Right cardiac atrium (tissue), 5 donors: ENCODE results near the gene LRRC55. TPM values are rescaled to one million over a fixed set of nuclear protein-coding genes. Genes with fewer than 3 reads are reported as not detected.

Source experiments
- ATAC-seq, 2 donors: fragments of 200-7000 bp; cut with Tn5 transposase; one replicate each; pipeline versions ENCODE4 v1.8.0 to v1.9.1; 2020; ENCODE audit warnings: moderate library complexity in 2 of 2, mild to moderate bottlenecking in 1 of 2
- DNase-seq, 3 donors: peaks; one replicate each; pipeline ENCODE4 v3.0.0-alpha.2; 2020
- H3K27ac ChIP-seq: one replicate; pipeline ENCODE4 v1.5.1; 2013; ENCODE audit warnings: mild to moderate bottlenecking, low read length, control low read depth, moderate library complexity
- H3K27me3 ChIP-seq: one replicate; pipeline ENCODE4 v1.6.1; 2013; ENCODE audit not compliant: control insufficient read depth, insufficient read depth
- H3K4me1 ChIP-seq: one replicate; pipeline ENCODE4 v1.6.1; 2013; ENCODE audit warnings: low read length; ENCODE audit not compliant: control insufficient read depth, insufficient read depth
- H3K4me3 ChIP-seq: one replicate; pipeline ENCODE4 v1.5.1; 2013; ENCODE audit warnings: low read length, control low read depth
- H3K9me3 ChIP-seq: one replicate; pipeline ENCODE4 v1.6.1; 2013; ENCODE audit warnings: low read length; ENCODE audit not compliant: control insufficient read depth
- WGBS: extraction: QIAGEN DNeasy Blood & Tissue Kit; methylation state at CpG from one replicate; pipeline ENCODE4 v1.1.7; 2013; 5-methylcytosine and 5-hydroxymethylcytosine counted together
- intact Hi-C, 4 donors: fragments of 100-400 bp; cut with DNase I; formaldehyde crosslinking; loops; one replicate each; pipeline versions ENCODE4 v1.11.0 to v1.14.0; 2022 to 2023
- long read RNA-seq, 4 donors: library from polyadenylated mRNA; unstranded; transcript quantifications; one replicate each; pipeline ENCODE4 v2.0.0, GENCODE V29; 2020 to 2021
- polyA plus RNA-seq: library from polyadenylated mRNA; stranded (reverse); fragments of 200-250 nt; gene quantifications from one replicate; pipeline ENCODE4 v1.2.3, GENCODE V29; 2013
- total RNA-seq, 4 donors: library from RNA; stranded (reverse); fragmentation: NEBNext Ultra II Directional; extraction: Animal tissue kit (Norgen Biotek cat#: 25700); gene quantifications; one replicate each; pipeline ENCODE4 v1.2.1, GENCODE V29; 2021
- donor health status: healthy with polysubstance abuse.
- donor health status: DM: no; HTN: yes; CAD: no.
- donor health status: DM: no; HTN: no; CAD: no.
- donor health status: DM: no; HTN: yes; CAD: no; lungs with severe emphysema.
- donor health status: DM: yes; HTN: yes; CAD: no.

The LRRC55 gene
- under 1 TPM in 3 of 4 donors, not detected in 1; 0.08 to 0.09 (median 0.09) TPM for total RNA-seq
- polyA plus RNA-seq, result 0.02 TPM
- long read RNA-seq, donor 1, result 0 reads
- long read RNA-seq, donor 2, result 0 reads
- long read RNA-seq, donor 3, result 0 reads
- long read RNA-seq, donor 4, result 0 reads

- no peak for DNase-seq
- Histone ChIP-seq H3K4me1 (no peaks in the 10 kb centered on the region), H3K27me3 (peaks cover 4% of the 10 kb centered on the region), H3K9me3 (no peaks in the 10 kb centered on the region), H3K27ac (no peak within 1 kb of the TSS), H3K4me3 (no peak within 1 kb of the TSS)
- ATAC-seq, result no peak
- intact Hi-C loops, result no loop called here
- 85% methylated on average over 15 of the region's 15 CpGs for WGBS
Measured at GRCh38 chr11:57181678-57182305, at the start of gene LRRC55. TSS of gene LRRC55 (plus strand) at chr11:57181953. CDS start at chr11:57182023, 70 bp downstream.

GRCh38 chr11:57133366-57134038 is 48.3 kb upstream of the LRRC55 start:
- intact Hi-C loops, result loop anchor here in 2 of 4 donors (5.0 kb wide), 2 partner anchors 114 to 291 kb away; no protein-coding TSS in a partner anchor
- Histone ChIP-seq H3K4me3 (no peak overlapping the region), H3K9me3 (no peaks in the 10 kb centered on the region), H3K4me1 (no peaks in the 10 kb centered on the region), H3K27me3 (no peaks in the 10 kb centered on the region), H3K27ac (no peak overlapping the region)
- no peak for ATAC-seq
- DNase-seq, result no peak
- WGBS, result 73% methylated on average over 3 of the region's 3 CpGs

GRCh38 chr11:57134284-57134683 is 47.5 kb upstream of the LRRC55 start:
- H3K9me3 ChIP-seq, result no peaks in the 10 kb centered on the region
- DNase-seq (no peak), ATAC-seq (no peak)
- 45% methylated on average over 1 of the region's 1 CpG for WGBS
- H3K4me1 ChIP-seq, result no peaks in the 10 kb centered on the region
- no peak overlapping the region for H3K4me3 ChIP-seq
- no peaks in the 10 kb centered on the region for H3K27me3 ChIP-seq
- no peak overlapping the region for H3K27ac ChIP-seq
- intact Hi-C loops, result loop anchor here in 2 of 4 donors (5.0 kb wide), 2 partner anchors 113 to 292 kb away; no protein-coding TSS in a partner anchor

GRCh38 chr11:57135020-57135751 is 46.6 kb upstream of the LRRC55 start:
- 98% methylated on average over 3 of the region's 3 CpGs for WGBS
- ATAC-seq (no peak), DNase-seq (no peak)
- intact Hi-C loops, result no loop called here
- no peaks in the 10 kb centered on the region for H3K9me3 ChIP-seq
- H3K27ac ChIP-seq, result no peak overlapping the region
- no peaks in the 10 kb centered on the region for H3K4me1 ChIP-seq
- H3K4me3 ChIP-seq, result no peak overlapping the region
- no peaks in the 10 kb centered on the region for H3K27me3 ChIP-seq

GRCh38 chr11:57140568-57140967 is 41.2 kb upstream of the LRRC55 start:
- 72% methylated on average over 2 of the region's 2 CpGs for WGBS
- Histone ChIP-seq H3K27ac (no peak overlapping the region), H3K4me3 (no peak overlapping the region), H3K9me3 (no peaks in the 10 kb centered on the region), H3K4me1 (no peaks in the 10 kb centered on the region), H3K27me3 (no peaks in the 10 kb centered on the region)
- intact Hi-C loops, result no loop called here
- ATAC-seq (no peak), DNase-seq (no peak)

- no peaks in the 10 kb centered on the region for H3K9me3 ChIP-seq
- DNase-seq, result no peak
- H3K27me3 ChIP-seq, result no peaks in the 10 kb centered on the region
- no peak overlapping the region for H3K4me3 ChIP-seq
- no peak for ATAC-seq
- WGBS, result 89% methylated on average over 4 of the region's 4 CpGs
- no peak overlapping the region for H3K27ac ChIP-seq
- no peaks in the 10 kb centered on the region for H3K4me1 ChIP-seq
- intact Hi-C loops, result no loop called here
Measured at GRCh38 chr11:57143459-57143858, 38.3 kb upstream of the LRRC55 start.

GRCh38 chr11:57144075-57144474 is 37.7 kb upstream of the LRRC55 start:
- intact Hi-C loops, result no loop called here
- WGBS, result 73% methylated on average over 5 of the region's 5 CpGs
- no peaks in the 10 kb centered on the region for H3K27me3 ChIP-seq
- no peak overlapping the region for H3K27ac ChIP-seq
- ATAC-seq, result no peak
- H3K4me3 ChIP-seq, result no peak overlapping the region
- no peaks in the 10 kb centered on the region for H3K9me3 ChIP-seq
- H3K4me1 ChIP-seq, result no peaks in the 10 kb centered on the region
- DNase-seq, result no peak

- ATAC-seq (no peak), DNase-seq (no peak)
- 45% methylated on average over 9 of the region's 9 CpGs for WGBS
- H3K4me1 ChIP-seq, result no peaks in the 10 kb centered on the region
- no peak overlapping the region for H3K27ac ChIP-seq
- no peaks in the 10 kb centered on the region for H3K27me3 ChIP-seq
- no peak overlapping the region for H3K4me3 ChIP-seq
- intact Hi-C loops, result no loop called here
- H3K9me3 ChIP-seq, result no peaks in the 10 kb centered on the region
Measured at GRCh38 chr11:57144531-57145320, 37.0 kb upstream of the LRRC55 start.

- intact Hi-C loops, result no loop called here
Measured at GRCh38 chr11:57146301-57146700, 35.5 kb upstream of the LRRC55 start.

GRCh38 chr11:57148621-57149020 is 33.1 kb upstream of the LRRC55 start:
- WGBS, result 52% methylated on average over 5 of the region's 5 CpGs
- intact Hi-C loops, result no loop called here
- Histone ChIP-seq H3K9me3 (no peaks in the 10 kb centered on the region), H3K4me3 (no peak overlapping the region), H3K4me1 (peaks cover 3% of the 10 kb centered on the region), H3K27ac (no peak overlapping the region), H3K27me3 (no peaks in the 10 kb centered on the region)
- DNase-seq, result no peak
- ATAC-seq, result no peak

More at GRCh38 chr11:57146301-57146700, 35.5 kb upstream of the LRRC55 start:
- ATAC-seq (no peak), DNase-seq (no peak)
- no peaks in the 10 kb centered on the region for H3K27me3 ChIP-seq
- H3K9me3 ChIP-seq, result no peaks in the 10 kb centered on the region
- no peak overlapping the region for H3K27ac ChIP-seq
- WGBS, result 94% methylated on average over 3 of the region's 3 CpGs
- H3K4me3 ChIP-seq, result no peak overlapping the region
- H3K4me1 ChIP-seq, result peaks cover 3% of the 10 kb centered on the region
